Measurements from ENCODE around the gene DACH1.
"Not testable (repeated sequence)": the region's sequence is repeated elsewhere in the genome, so short reads cannot be mapped to it uniquely, and the experiment has no call there.

The DACH1 gene

GRCh38 chr13:71828564-71828963, 38.4 kb downstream of the DACH1 start:
- DNase-seq (ENCODE audit: low spot score) = no peak

- no peak for DNase-seq (ENCODE audit: low spot score)
Observed at GRCh38 chr13:71828117-71828516, 38.9 kb downstream of the DACH1 start.

GRCh38 chr13:71827241-71827640, 39.8 kb downstream of the DACH1 start:
- DNase-seq (ENCODE audit: low spot score) = no peak

GRCh38 chr13:71820699-71821098, 46.3 kb downstream of the DACH1 start:
- no peak for DNase-seq (ENCODE audit: low spot score)

- no peak for DNase-seq (ENCODE audit: low spot score)
Observed at GRCh38 chr13:71817335-71817734, 49.7 kb downstream of the DACH1 start.

- DNase-seq (ENCODE audit: low spot score) = no peak
Observed at GRCh38 chr13:71814806-71815360, 52.1 kb downstream of the DACH1 start.

GRCh38 chr13:71813187-71813586, 53.8 kb downstream of the DACH1 start:
- DNase-seq (ENCODE audit: low spot score) = no peak

- no peak for DNase-seq (ENCODE audit: low spot score)
Observed at GRCh38 chr13:71811344-71811743, 55.7 kb downstream of the DACH1 start.

GRCh38 chr13:71808708-71809107, 58.3 kb downstream of the DACH1 start:
- no peak for DNase-seq (ENCODE audit: low spot score)

GRCh38 chr13:71806886-71807285, 60.1 kb downstream of the DACH1 start:
- DNase-seq (ENCODE audit: low spot score) = no peak

- DNase-seq (ENCODE audit: low spot score) = no peak
Observed at GRCh38 chr13:71803066-71803465, 63.9 kb downstream of the DACH1 start.

- no peak for DNase-seq (ENCODE audit: low spot score)
Observed at GRCh38 chr13:71801781-71802180, 65.2 kb downstream of the DACH1 start.

GRCh38 chr13:71801165-71801760, 65.7 kb downstream of the DACH1 start:
- DNase-seq (ENCODE audit: low spot score) = no peak

GRCh38 chr13:71799324-71799723, 67.7 kb downstream of the DACH1 start:
- DNase-seq (ENCODE audit: low spot score) = no peak

- no peak for DNase-seq (ENCODE audit: low spot score)
Observed at GRCh38 chr13:71798707-71799106, 68.3 kb downstream of the DACH1 start.

GRCh38 chr13:71797517-71797916, 69.5 kb downstream of the DACH1 start:
- DNase-seq (ENCODE audit: low spot score) = no peak

- DNase-seq (ENCODE audit: low spot score) = no peak
Observed at GRCh38 chr13:71789693-71790329, 77.2 kb downstream of the DACH1 start.

- no peak for DNase-seq (ENCODE audit: low spot score)
Observed at GRCh38 chr13:71789037-71789436, 78.0 kb downstream of the DACH1 start.

GRCh38 chr13:71787414-71787813, 79.6 kb downstream of the DACH1 start:
- DNase-seq (ENCODE audit: low spot score) = no peak

GRCh38 chr13:71786875-71787274, 80.1 kb downstream of the DACH1 start:
- DNase-seq (ENCODE audit: low spot score) = no peak

GRCh38 chr13:71785361-71785760, 81.6 kb downstream of the DACH1 start:
- DNase-seq (ENCODE audit: low spot score) = no peak

- no peak for DNase-seq (ENCODE audit: low spot score)
Observed at GRCh38 chr13:71780546-71780945, 86.5 kb downstream of the DACH1 start.

GRCh38 chr13:71778998-71779397, 88.0 kb downstream of the DACH1 start:
- DNase-seq (ENCODE audit: low spot score) = not testable (repeated sequence)

- no peak for DNase-seq (ENCODE audit: low spot score)
Observed at GRCh38 chr13:71775966-71776365, 91.0 kb downstream of the DACH1 start.
